Osteoblast (primary cell): Measurements from ENCODE around the gene NTHL1. TPM values are rescaled to one million over a fixed set of nuclear protein-coding genes. Genes with fewer than 3 reads are reported as not detected.
A peak's percentile ranks its signal among the peaks of the same experiment; 100 is the strongest.

Source experiments
- DNase-seq: peaks from one replicate; pipeline ENCODE4 v3.0.0; 2011; ENCODE audit warnings: low spot score, mixed read lengths; ENCODE audit not compliant: insufficient read length; ENCODE audit errors: missing footprints
- H2AFZ ChIP-seq: 2 replicates; pipeline ENCODE4 v1.6.0; 2011; ENCODE audit warnings: mild to moderate bottlenecking, low read length
- H3K27ac ChIP-seq: 2 replicates; pipeline ENCODE4 v1.5.1; 2011; ENCODE audit warnings: mild to moderate bottlenecking, low read depth, low read length, moderate library complexity
- H3K27me3 ChIP-seq: 2 replicates; pipeline ENCODE4 v1.6.0; 2012; ENCODE audit warnings: mild to moderate bottlenecking, control low read depth, inconsistent platforms, low read length, moderate library complexity; ENCODE audit not compliant: insufficient read depth
- H3K36me3 ChIP-seq: 2 replicates; pipeline ENCODE4 v1.5.1; 2011; ENCODE audit warnings: mild to moderate bottlenecking, low read length, control low read depth, moderate library complexity; ENCODE audit not compliant: insufficient read depth
- H3K4me1 ChIP-seq: 2 replicates; pipeline ENCODE4 v1.5.1; 2011; ENCODE audit warnings: mild to moderate bottlenecking, low read length, control low read depth, moderate library complexity; ENCODE audit not compliant: insufficient read depth
- H3K4me2 ChIP-seq: 2 replicates; pipeline ENCODE4 v1.6.0; 2011; ENCODE audit warnings: mild to moderate bottlenecking, low read length; ENCODE audit not compliant: insufficient read depth
- H3K4me3 ChIP-seq: fragments of 200-600 bp; sonication (generic); 3 replicates; pipeline ENCODE4 v1.5.1; 2012; ENCODE audit warnings: mild to moderate bottlenecking, low read length, inconsistent platforms; ENCODE audit not compliant: insufficient read depth
- H3K79me2 ChIP-seq: 2 replicates; pipeline ENCODE4 v1.6.0; 2012; ENCODE audit warnings: mild to moderate bottlenecking, low read length, control low read depth, inconsistent platforms; ENCODE audit not compliant: insufficient read depth
- H3K9me3 ChIP-seq: 2 replicates; pipeline ENCODE4 v1.5.1; 2011; ENCODE audit warnings: low read depth, low read length, control low read depth
- H4K20me1 ChIP-seq: 2 replicates; pipeline ENCODE4 v1.6.0; 2012; ENCODE audit warnings: mild to moderate bottlenecking, low read length, control low read depth; ENCODE audit not compliant: insufficient read depth
- CTCF ChIP-seq: IDR thresholded peaks from 2 replicates; pipeline ENCODE4 v1.5.1; 2011; ENCODE audit warnings: mild to moderate bottlenecking, low read depth, low read length, moderate library complexity; ENCODE audit errors: extremely low read depth
- total RNA-seq: library from RNA; depleted of rRNA; stranded (reverse); fragments of >200 nt; gene quantifications from 2 replicates; pipeline ENCODE4 v1.2.3, GENCODE V29; 2012

The NTHL1 gene
- total RNA-seq, 1 donor = 22.8 TPM

GRCh38 chr16:2086106-2086742 lies 38.6 kb upstream of the NTHL1 start:
- H3K27ac ChIP-seq = no peak overlapping the region
- H2AFZ ChIP-seq = no peak overlapping the region

GRCh38 chr16:2085669-2086068 lies 38.0 kb upstream of the NTHL1 start:
- H3K27me3 ChIP-seq = no peaks in the 10 kb centered on the region
- TF ChIP-seq CTCF = no peak
- H3K4me3 ChIP-seq = no peak overlapping the region
- H4K20me1 ChIP-seq = peaks cover 20% of the 10 kb centered on the region
- H2AFZ ChIP-seq = no peak overlapping the region
- H3K4me2 ChIP-seq = no peak overlapping the region
- no peak overlapping the region for H3K27ac ChIP-seq
- no peaks in the 10 kb centered on the region for H3K79me2 ChIP-seq
- H3K9me3 ChIP-seq = no peaks in the 10 kb centered on the region
- DNase-seq = peak; percentile 98
- no peaks in the 10 kb centered on the region for H3K4me1 ChIP-seq
- H3K36me3 ChIP-seq = peaks cover 62% of the 10 kb centered on the region

More at GRCh38 chr16:2086106-2086742, 38.6 kb upstream of the NTHL1 start:
- peaks cover 59% of the 10 kb centered on the region for H3K36me3 ChIP-seq
- H4K20me1 ChIP-seq = peaks cover 23% of the 10 kb centered on the region
- H3K9me3 ChIP-seq = no peaks in the 10 kb centered on the region
- no peak overlapping the region for H3K4me3 ChIP-seq
- no peak for TF ChIP-seq CTCF
- H3K4me2 ChIP-seq = no peak overlapping the region
- no peaks in the 10 kb centered on the region for H3K27me3 ChIP-seq
- DNase-seq = peak; percentile 94
- H3K79me2 ChIP-seq = no peaks in the 10 kb centered on the region
- no peaks in the 10 kb centered on the region for H3K4me1 ChIP-seq

- Histone ChIP-seq H3K27me3 (no peaks in the 10 kb centered on the region), H3K79me2 (no peaks in the 10 kb centered on the region), H3K36me3 (peaks cover 57% of the 10 kb centered on the region), H4K20me1 (peaks cover 16% of the 10 kb centered on the region), H2AFZ (no peak overlapping the region), H3K9me3 (no peaks in the 10 kb centered on the region), H3K4me1 (no peaks in the 10 kb centered on the region), H3K4me3 (no peak overlapping the region), H3K27ac (no peak overlapping the region), H3K4me2 (no peak overlapping the region)
- TF ChIP-seq CTCF = no peak
- peak; percentile 96 for DNase-seq
These were observed 37.4 kb upstream of the NTHL1 start for GRCh38 chr16:2084895-2085625.

- peaks cover 48% of the 10 kb centered on the region for H3K36me3 ChIP-seq
- peaks cover 14% of the 10 kb centered on the region for H4K20me1 ChIP-seq
- TF ChIP-seq CTCF = no peak
- no peaks in the 10 kb centered on the region for H3K4me1 ChIP-seq
- H3K79me2 ChIP-seq = no peaks in the 10 kb centered on the region
- peak; percentile 93 for DNase-seq
- H2AFZ ChIP-seq = no peak overlapping the region
- H3K27ac ChIP-seq = no peak overlapping the region
- H3K4me3 ChIP-seq = no peak overlapping the region
- no peak overlapping the region for H3K4me2 ChIP-seq
- H3K9me3 ChIP-seq = no peaks in the 10 kb centered on the region
- no peaks in the 10 kb centered on the region for H3K27me3 ChIP-seq
These were observed 36.5 kb upstream of the NTHL1 start for GRCh38 chr16:2083876-2084780.
